Brain microvascular endothelial cell (primary cell): ENCODE measurements around the gene PEPD.

Experiments
- DNase-seq: peaks from one replicate; pipeline ENCODE4 v3.0.0-alpha.2; 2020
- H3K27ac ChIP-seq: fragments of 250-450 bp; sonication (Bioruptor Pico); 2 replicates; pipeline ENCODE4 v1.5.1; 2020; ENCODE audit warnings: mild to moderate bottlenecking, moderate library complexity
- H3K27me3 ChIP-seq: fragments of 250-450 bp; sonication (Bioruptor Pico); replicated peaks from 2 replicates; pipeline ENCODE4 v1.5.1; 2020; ENCODE audit warnings: mild to moderate bottlenecking
- H3K36me3 ChIP-seq: fragments of 250-450 bp; sonication (Bioruptor Pico); replicated peaks from 2 replicates; pipeline ENCODE4 v1.5.1; 2020; ENCODE audit warnings: mild to moderate bottlenecking
- H3K4me3 ChIP-seq: 2 replicates; pipeline ENCODE4 v1.5.1; 2011; ENCODE audit warnings: low read depth, mild to moderate bottlenecking, control low read depth, low read length, moderate library complexity
- CTCF ChIP-seq: IDR thresholded peaks from 2 replicates; pipeline ENCODE4 v1.5.1; 2011; ENCODE audit warnings: low read depth, mild to moderate bottlenecking, moderate library complexity, low read length, control low read depth, inconsistent platforms; ENCODE audit errors: missing control alignments
- in situ Hi-C: cut with HindIII; loops from 2 replicates; pipeline ENCODE4 v1.10.0; 2017; ENCODE audit warnings: low sequenced_read_pairs, low pct_ligation_motif_present

Gene PEPD

GRCh38 chr19:33545217-33545981, 23.8 kb upstream of the PEPD start:
- no peak for DNase-seq
- no peak for TF ChIP-seq CTCF
- no peak overlapping the region for H3K27ac ChIP-seq
- in situ Hi-C loops = no loop called here
- H3K27me3 ChIP-seq = no peaks in the 10 kb centered on the region
- no peak overlapping the region for H3K4me3 ChIP-seq
- no peaks in the 10 kb centered on the region for H3K36me3 ChIP-seq

GRCh38 chr19:33535226-33535625, 13.6 kb upstream of the PEPD start:
- Histone ChIP-seq H3K27ac (no peak overlapping the region), H3K4me3 (no peak overlapping the region), H3K27me3 (no peaks in the 10 kb centered on the region), H3K36me3 (no peaks in the 10 kb centered on the region)
- in situ Hi-C loops = no loop called here
- no peak for TF ChIP-seq CTCF
- no peak for DNase-seq

- H3K27ac ChIP-seq = no peak overlapping the region
- no peak for DNase-seq
- H3K27me3 ChIP-seq = no peaks in the 10 kb centered on the region
- no peak for TF ChIP-seq CTCF
- in situ Hi-C loops = no loop called here
- no peaks in the 10 kb centered on the region for H3K36me3 ChIP-seq
- H3K4me3 ChIP-seq = no peak overlapping the region
These were observed 11.4 kb upstream of the PEPD start for GRCh38 chr19:33532859-33533460.

GRCh38 chr19:33530842-33531241, 9.3 kb upstream of the PEPD start:
- H3K36me3 ChIP-seq = no peaks in the 10 kb centered on the region
- H3K27me3 ChIP-seq = peaks cover 2% of the 10 kb centered on the region
- in situ Hi-C loops = no loop called here
- H3K27ac ChIP-seq = no peak overlapping the region
- no peak for TF ChIP-seq CTCF
- DNase-seq = no peak
- no peak overlapping the region for H3K4me3 ChIP-seq

GRCh38 chr19:33530296-33530695, 8.7 kb upstream of the PEPD start:
- no peak for TF ChIP-seq CTCF
- H3K27ac ChIP-seq = no peak overlapping the region
- no peak for DNase-seq
- no peaks in the 10 kb centered on the region for H3K36me3 ChIP-seq
- in situ Hi-C loops = no loop called here
- no peak overlapping the region for H3K4me3 ChIP-seq
- H3K27me3 ChIP-seq = peaks cover 2% of the 10 kb centered on the region
